HG03175 (cell line): ENCODE results near the gene STK4.
"Not testable (repeated sequence)": the region's sequence is repeated elsewhere in the genome, so short reads cannot be mapped to it uniquely, and the experiment has no call there.

Source experiments
- ATAC-seq: cut with Tn5 transposase; IDR thresholded peaks from one replicate; pipeline ENCODE4 v1.9.1; 2021; ENCODE audit warnings: mild to moderate bottlenecking, moderate library complexity; ENCODE audit not compliant: unreplicated experiment

STK4 gene

DNA sequence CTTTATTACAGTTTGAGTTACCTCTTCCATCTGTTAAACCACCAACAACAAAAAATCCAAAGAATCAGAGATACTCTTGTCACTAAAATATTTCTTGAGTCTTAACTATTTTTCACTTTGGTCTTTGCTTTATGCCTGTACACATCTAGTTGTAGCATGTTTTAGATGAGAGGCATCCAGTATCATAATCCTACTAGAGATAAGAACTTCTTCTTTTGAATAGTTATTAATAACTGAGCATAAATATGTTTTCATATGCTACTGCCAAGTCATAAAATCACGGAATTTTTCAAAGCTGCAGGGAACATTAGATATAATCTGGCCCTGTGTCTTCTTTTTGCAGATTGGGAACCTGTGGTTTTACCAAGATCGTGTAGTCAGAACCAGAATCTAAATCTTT lies 55.3 kb downstream of the STK4 start:
- ATAC-seq = no peak

GRCh38 chr20:45023140-45023539 lies 56.8 kb downstream of the STK4 start:
- ATAC-seq = not testable (repeated sequence)

DNA sequence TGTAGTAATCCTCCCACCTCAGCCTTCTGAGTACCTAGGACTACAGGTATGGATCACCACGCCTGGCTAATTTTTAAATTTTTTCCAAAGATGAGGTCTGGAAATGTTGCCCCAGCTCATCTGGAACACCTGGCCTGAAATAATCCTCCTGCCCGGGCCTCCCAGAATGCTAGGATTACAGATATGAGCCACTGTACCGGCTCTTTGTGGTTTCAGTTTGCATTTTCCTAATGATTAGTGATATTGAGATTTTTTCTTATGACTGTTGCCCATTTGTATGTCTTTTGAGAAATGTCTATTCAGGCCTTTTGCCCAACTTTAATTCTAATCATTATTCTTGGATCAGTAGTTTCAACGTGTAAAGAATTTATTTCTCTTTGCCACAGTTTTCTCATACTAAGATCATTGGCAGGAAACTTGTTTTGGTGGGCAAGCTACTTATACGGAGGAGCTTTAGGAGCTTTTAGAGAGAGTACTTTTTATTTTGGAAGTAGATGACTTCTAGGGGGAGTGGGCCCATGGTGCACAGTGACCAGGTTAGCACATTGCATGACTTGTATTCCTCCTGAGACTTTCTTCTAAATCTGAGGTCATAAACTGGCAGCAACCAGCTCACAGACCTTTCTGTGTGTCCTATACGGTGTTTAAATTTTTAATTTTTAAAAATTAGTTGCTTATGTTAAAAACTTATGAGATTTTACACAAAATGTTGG lies 62.3 kb downstream of the STK4 start:
- no peak for ATAC-seq

DNA sequence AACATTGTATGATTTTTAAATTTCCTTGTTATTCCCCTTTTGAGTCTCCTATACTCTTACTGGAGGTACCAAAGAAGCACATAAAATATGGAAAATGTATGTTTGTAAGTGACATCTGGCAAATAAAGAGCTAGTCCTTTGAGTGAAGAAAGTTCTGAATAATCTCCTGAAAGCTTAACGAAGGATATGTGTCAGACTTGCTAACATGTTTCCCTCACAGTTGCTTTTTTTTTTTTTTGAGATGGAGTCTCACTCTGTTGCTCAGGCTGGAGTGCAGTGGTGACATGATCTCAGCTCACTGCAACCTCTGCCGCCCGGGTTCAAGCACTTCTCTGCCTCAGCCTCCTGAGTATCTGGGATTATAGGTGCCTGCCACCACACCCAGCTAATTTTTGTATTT lies 63.6 kb downstream of the STK4 start:
- no peak for ATAC-seq

- ATAC-seq = no peak
Measured at GRCh38 chr20:45032276-45032675, 66.0 kb downstream of the STK4 start.

- ATAC-seq = no peak
Measured at GRCh38 chr20:45032781-45033180, 66.5 kb downstream of the STK4 start.

DNA sequence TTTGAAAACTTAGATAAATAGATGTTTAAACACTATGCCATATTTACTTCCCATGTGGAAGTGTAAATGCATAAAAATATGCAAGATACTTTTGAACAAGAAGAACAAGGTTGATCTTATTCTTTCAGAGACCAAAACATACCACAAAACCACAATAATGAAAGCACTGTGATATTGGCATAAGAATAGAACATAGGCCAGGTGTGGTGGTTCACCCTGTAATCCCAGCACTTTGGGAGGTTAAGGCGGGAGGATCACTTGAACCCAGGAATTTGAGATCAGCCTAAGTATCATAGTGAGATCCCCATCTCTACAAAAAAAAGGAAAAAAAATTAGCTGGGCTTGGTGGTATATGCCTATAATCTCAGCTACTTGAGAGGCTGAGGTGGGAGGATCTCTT lies 68.1 kb downstream of the STK4 start:
- ATAC-seq = no peak

- no peak for ATAC-seq
Measured at GRCh38 chr20:45036044-45036755, 69.9 kb downstream of the STK4 start.

DNA sequence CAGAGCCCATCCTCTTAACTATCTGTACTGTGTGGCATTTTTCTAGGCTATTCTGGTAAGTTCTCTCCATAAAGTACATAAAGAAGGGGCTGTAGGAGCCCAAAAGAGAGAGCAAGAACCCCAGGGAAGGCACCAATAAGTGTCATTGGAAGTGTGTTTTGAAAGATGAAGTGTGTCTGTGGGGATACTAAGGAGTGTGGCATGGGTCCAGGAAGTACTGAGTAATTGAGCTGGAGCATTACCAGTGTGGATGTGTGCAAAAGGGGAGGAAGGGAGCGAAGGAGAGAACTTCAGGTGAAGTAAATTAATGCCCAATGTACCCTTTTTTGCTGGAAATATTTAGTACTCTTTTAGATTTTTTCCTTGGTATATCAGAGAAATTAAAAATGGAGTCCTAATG lies 70.7 kb downstream of the STK4 start:
- ATAC-seq = no peak

GRCh38 chr20:45037635-45038034 lies 71.3 kb downstream of the STK4 start:
- ATAC-seq = no peak

- no peak for ATAC-seq
Measured at GRCh38 chr20:45038745-45039474, 72.6 kb downstream of the STK4 start.

- ATAC-seq = no peak
Measured at GRCh38 chr20:45039475-45039820, 73.1 kb downstream of the STK4 start.

- ATAC-seq = no peak
Measured at GRCh38 chr20:45041464-45042337, 75.4 kb downstream of the STK4 start.

DNA sequence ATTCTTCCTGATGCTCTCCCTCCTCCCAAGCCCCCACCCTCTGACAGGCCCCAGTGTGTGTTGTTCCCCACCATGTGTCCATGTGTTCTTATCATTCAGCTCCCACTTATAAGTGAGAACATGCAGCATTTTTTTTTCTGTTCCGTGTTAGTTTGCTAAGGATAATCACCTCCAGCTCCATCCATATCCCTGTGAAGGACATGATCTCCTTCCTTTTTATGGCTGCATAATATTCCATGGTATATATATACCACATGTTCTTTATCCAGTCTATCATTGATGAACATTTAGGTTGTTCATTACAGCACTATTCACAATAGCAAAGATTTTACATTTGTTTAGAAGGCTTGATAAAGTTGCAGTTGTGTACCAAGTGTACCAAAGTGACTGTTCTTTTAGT lies 76.7 kb downstream of the STK4 start:
- ATAC-seq = no peak

DNA sequence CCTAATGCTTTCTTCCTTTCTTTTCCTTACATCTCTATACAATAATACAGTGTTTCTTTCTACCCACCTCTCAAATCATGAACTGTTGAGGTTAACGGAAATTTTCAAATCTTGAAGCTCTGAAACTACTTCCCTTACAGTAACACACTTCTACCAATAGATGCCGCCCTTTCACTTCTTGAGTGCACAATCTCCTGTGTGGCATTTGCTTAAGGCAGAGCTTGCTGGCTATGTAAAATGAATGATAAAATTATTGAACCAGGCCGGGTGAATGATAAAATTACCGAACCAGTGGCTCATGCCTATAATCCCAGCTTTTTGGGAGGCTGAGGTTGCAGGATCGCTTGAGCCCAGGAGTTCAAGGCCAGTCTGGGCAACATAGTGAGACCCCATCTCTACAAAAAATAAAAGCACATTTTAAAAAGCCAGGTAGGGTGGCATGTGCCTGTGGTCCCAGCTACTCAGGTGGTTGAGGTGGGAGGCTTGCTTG lies 77.8 kb downstream of the STK4 start:
- no peak for ATAC-seq

GRCh38 chr20:45044601-45045000 lies 78.3 kb downstream of the STK4 start:
- no peak for ATAC-seq

GRCh38 chr20:45047581-45048119 lies 81.3 kb downstream of the STK4 start:
- ATAC-seq = no peak

GRCh38 chr20:45049438-45049837 lies 83.1 kb downstream of the STK4 start:
- ATAC-seq = no peak

GRCh38 chr20:45049904-45050471 lies 83.7 kb downstream of the STK4 start:
- no peak for ATAC-seq
